ENCODE data around the gene PPP1R14B. TPM values are rescaled to one million over a fixed set of nuclear protein-coding genes. Genes with fewer than 3 reads are reported as not detected.

Gene PPP1R14B
- polyA plus RNA-seq, 1 donor: 62.6 TPM

DNA sequence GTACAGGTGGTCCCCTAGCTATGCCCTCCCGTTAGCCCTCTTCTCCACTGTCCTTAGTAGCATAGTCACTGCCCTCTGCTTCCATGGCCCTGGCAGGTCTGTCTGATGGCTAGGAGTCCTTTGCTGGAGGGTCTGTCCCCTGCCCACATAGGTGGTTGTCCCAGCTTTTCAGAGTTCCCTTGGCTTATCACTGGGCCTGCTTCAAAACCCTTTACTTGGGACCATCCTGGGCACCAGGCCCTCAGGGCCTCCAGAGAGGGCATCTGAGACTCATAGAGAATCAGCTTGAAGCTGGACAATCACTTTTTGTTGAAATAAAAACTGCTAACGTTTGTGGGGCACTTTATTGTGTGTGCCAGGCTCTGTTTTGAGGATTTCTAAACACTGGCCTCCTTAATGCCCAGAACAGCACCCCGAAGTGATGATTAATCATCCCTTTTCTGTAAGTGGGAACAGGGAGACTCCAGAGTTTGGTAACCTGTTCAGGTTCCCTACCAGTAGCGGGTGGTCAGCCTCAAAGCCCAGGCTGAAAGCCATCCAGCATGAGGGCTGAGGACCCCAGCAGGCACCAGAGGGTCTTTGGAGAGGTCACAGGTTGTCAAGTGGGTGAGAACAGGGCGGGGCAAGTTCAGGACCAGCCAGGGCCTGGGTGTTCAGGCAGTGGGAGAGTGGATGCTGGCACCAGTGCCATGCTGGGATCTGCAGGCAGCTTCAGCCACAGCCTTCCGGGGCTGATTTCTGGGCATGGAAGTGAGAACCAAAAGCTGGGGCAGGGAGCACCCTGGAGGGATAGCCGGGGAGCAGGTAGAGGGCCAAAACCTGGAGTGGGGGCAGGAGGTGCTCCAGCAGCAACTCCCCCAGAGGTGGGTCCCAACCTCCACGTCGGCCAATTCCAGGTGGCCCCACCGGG lies 43.9 kb upstream of the PPP1R14B start:
- H3K4me3 ChIP-seq (ENCODE audit: low read length): no peak overlapping the region
- no peaks in the 10 kb centered on the region for H3K9me3 ChIP-seq (ENCODE audit: control insufficient read depth, low read depth, low read length)
- no peak for DNase-seq
- H3K27ac ChIP-seq (ENCODE audit: low read length): no peak overlapping the region
- H3K4me1 ChIP-seq (ENCODE audit: control insufficient read depth, insufficient read depth, low read length): peaks cover 10% of the 10 kb centered on the region
- H3K27me3 ChIP-seq (ENCODE audit: control insufficient read depth, insufficient read depth, low read length): peaks cover 57% of the 10 kb centered on the region
- H3K36me3 ChIP-seq (ENCODE audit: control insufficient read depth, insufficient read depth, low read length): no peaks in the 10 kb centered on the region
- no CpG with 5 or more reads among the region's 10 CpGs for WGBS (ENCODE audit: insufficient coverage, low lambda C conversion rate)

- no peak overlapping the region for H3K4me3 ChIP-seq (ENCODE audit: low read length)
- peaks cover 42% of the 10 kb centered on the region for H3K27me3 ChIP-seq (ENCODE audit: control insufficient read depth, insufficient read depth, low read length)
- DNase-seq: no peak
- H3K9me3 ChIP-seq (ENCODE audit: control insufficient read depth, low read depth, low read length): no peaks in the 10 kb centered on the region
- no peaks in the 10 kb centered on the region for H3K36me3 ChIP-seq (ENCODE audit: control insufficient read depth, insufficient read depth, low read length)
- peaks cover 10% of the 10 kb centered on the region for H3K4me1 ChIP-seq (ENCODE audit: control insufficient read depth, insufficient read depth, low read length)
- no peak overlapping the region for H3K27ac ChIP-seq (ENCODE audit: low read length)
- WGBS (ENCODE audit: insufficient coverage, low lambda C conversion rate): no CpG with 5 or more reads among the region's 13 CpGs
These were observed 42.3 kb upstream of the PPP1R14B start for GRCh38 chr11:64289002-64289564.

- Histone ChIP-seq H3K9me3 (ENCODE audit: control insufficient read depth, low read depth, low read length) (no peaks in the 10 kb centered on the region), H3K27me3 (ENCODE audit: control insufficient read depth, insufficient read depth, low read length) (peaks cover 37% of the 10 kb centered on the region), H3K36me3 (ENCODE audit: control insufficient read depth, insufficient read depth, low read length) (no peaks in the 10 kb centered on the region), H3K4me1 (ENCODE audit: control insufficient read depth, insufficient read depth, low read length) (peaks cover 18% of the 10 kb centered on the region), H3K27ac (ENCODE audit: low read length) (no peak overlapping the region), H3K4me3 (ENCODE audit: low read length) (no peak overlapping the region)
- DNase-seq: no peak
- no CpG with 5 or more reads among the region's 9 CpGs for WGBS (ENCODE audit: insufficient coverage, low lambda C conversion rate)
These were observed 41.6 kb upstream of the PPP1R14B start for GRCh38 chr11:64288353-64288750.

DNA sequence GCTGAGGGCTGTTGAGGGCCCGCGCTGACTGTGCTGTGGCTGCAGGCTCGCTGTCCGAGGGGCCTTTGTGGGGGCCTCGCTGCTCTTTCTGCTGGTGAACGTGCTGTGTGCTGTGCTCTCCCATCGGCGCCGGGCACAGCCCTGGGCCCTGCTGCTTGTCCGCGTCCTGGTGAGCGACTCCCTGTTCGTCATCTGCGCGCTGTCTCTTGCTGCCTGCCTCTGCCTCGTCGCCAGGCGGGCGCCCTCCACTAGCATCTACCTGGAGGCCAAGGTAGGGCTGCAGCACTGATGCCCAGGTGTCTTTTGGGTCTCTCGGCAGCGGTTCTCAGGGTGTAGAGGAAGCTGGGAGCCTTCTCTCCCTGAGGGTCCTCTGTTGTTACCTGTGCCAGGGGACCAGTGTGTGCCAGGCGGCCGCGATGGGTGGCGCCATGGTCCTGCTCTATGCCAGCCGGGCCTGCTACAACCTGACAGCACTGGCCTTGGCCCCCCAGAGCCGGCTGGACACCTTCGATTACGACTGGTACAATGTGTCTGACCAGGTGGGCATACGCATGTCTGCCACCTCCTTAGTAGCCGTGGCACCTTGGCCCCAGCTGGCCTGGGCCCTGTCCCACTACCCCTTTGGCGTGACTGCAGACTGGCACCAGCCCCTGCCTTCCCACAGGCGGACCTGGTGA lies 41.1 kb upstream of the PPP1R14B start:
- WGBS (ENCODE audit: insufficient coverage, low lambda C conversion rate): no CpG with 5 or more reads among the region's 33 CpGs
- Histone ChIP-seq H3K27me3 (ENCODE audit: control insufficient read depth, insufficient read depth, low read length) (peaks cover 32% of the 10 kb centered on the region), H3K9me3 (ENCODE audit: control insufficient read depth, low read depth, low read length) (no peaks in the 10 kb centered on the region), H3K36me3 (ENCODE audit: control insufficient read depth, insufficient read depth, low read length) (peaks cover 2% of the 10 kb centered on the region), H3K27ac (ENCODE audit: low read length) (no peak overlapping the region), H3K4me1 (ENCODE audit: control insufficient read depth, insufficient read depth, low read length) (peaks cover 20% of the 10 kb centered on the region), H3K4me3 (ENCODE audit: low read length) (no peak overlapping the region)
- no peak for DNase-seq

DNA sequence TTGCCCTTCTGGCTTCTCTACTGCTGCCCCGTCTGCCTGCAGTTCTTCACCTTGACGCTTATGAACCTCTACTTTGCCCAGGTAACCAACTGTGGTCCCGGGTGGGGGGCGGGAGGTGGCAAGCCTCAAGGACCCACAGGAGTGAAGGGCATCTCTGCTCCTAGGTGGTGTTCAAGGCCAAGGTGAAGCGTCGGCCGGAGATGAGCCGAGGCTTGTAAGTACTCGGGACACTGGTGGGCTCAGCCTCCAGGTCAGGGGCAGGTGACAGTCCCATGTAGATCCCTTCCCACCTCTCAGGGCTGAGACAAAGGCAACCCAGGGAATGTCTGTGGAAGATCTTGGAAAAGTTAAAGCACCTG lies 40.0 kb upstream of the PPP1R14B start:
- peaks cover 7% of the 10 kb centered on the region for H3K36me3 ChIP-seq (ENCODE audit: control insufficient read depth, insufficient read depth, low read length)
- no CpG with 5 or more reads among the region's 9 CpGs for WGBS (ENCODE audit: insufficient coverage, low lambda C conversion rate)

DNA sequence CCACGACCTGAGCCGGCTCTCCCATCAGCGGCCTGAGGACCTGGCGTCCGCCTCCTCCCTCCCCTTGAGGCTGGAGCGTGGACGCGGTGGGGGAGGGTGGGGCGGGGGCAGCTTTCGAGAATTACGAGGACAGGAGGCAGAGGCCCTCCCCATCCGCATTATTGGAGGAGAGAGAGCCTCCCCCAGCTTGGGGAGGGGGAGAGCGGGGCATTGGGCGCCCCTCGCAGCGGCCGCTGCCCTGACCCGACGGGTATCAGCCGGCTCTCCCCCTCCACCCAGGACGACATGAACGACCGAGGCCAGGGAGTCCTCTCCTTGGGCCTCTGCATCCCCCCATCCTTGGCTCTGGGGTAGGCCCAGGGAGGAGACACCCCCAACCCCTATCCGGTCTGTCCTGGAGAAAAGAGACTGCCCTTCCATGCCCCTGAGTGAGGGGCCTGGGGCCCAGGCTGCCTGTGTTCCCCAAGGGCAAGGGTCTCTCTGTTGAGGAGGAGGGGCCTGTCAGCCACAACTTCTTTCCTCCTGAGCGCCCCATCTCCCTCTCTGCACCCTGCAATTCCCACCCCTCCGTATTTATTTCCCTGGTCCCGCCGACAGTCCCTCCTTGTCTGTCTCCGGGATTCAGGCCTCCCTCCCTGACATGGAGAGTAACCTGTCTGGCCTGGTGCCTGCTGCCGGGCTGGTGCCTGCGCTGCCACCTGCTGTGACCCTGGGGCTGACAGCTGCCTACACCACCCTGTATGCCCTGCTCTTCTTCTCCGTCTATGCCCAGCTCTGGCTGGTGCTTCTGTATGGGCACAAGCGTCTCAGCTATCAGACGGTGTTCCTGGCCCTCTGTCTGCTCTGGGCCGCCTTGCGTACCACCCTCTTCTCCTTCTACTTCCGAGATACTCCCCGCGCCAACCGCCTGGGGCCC lies 39.4 kb upstream of the PPP1R14B start:
- Histone ChIP-seq H3K27ac (ENCODE audit: low read length) (no peak overlapping the region), H3K4me3 (ENCODE audit: low read length) (peak overlapping the region; percentile 65), H3K27me3 (ENCODE audit: control insufficient read depth, insufficient read depth, low read length) (peaks cover 18% of the 10 kb centered on the region), H3K4me1 (ENCODE audit: control insufficient read depth, insufficient read depth, low read length) (peaks cover 17% of the 10 kb centered on the region), H3K9me3 (ENCODE audit: control insufficient read depth, low read depth, low read length) (no peaks in the 10 kb centered on the region), H3K36me3 (ENCODE audit: control insufficient read depth, insufficient read depth, low read length) (peaks cover 7% of the 10 kb centered on the region)
- WGBS (ENCODE audit: insufficient coverage, low lambda C conversion rate): no CpG with 5 or more reads among the region's 40 CpGs
- DNase-seq: no peak

More for the DNA sequence above, 40.0 kb upstream of the PPP1R14B start:
- peaks cover 22% of the 10 kb centered on the region for H3K27me3 ChIP-seq (ENCODE audit: control insufficient read depth, insufficient read depth, low read length)
- H3K4me3 ChIP-seq (ENCODE audit: low read length): no peak overlapping the region
- H3K27ac ChIP-seq (ENCODE audit: low read length): no peak overlapping the region
- H3K9me3 ChIP-seq (ENCODE audit: control insufficient read depth, low read depth, low read length): no peaks in the 10 kb centered on the region
- no peak for DNase-seq
- peaks cover 17% of the 10 kb centered on the region for H3K4me1 ChIP-seq (ENCODE audit: control insufficient read depth, insufficient read depth, low read length)

DNA sequence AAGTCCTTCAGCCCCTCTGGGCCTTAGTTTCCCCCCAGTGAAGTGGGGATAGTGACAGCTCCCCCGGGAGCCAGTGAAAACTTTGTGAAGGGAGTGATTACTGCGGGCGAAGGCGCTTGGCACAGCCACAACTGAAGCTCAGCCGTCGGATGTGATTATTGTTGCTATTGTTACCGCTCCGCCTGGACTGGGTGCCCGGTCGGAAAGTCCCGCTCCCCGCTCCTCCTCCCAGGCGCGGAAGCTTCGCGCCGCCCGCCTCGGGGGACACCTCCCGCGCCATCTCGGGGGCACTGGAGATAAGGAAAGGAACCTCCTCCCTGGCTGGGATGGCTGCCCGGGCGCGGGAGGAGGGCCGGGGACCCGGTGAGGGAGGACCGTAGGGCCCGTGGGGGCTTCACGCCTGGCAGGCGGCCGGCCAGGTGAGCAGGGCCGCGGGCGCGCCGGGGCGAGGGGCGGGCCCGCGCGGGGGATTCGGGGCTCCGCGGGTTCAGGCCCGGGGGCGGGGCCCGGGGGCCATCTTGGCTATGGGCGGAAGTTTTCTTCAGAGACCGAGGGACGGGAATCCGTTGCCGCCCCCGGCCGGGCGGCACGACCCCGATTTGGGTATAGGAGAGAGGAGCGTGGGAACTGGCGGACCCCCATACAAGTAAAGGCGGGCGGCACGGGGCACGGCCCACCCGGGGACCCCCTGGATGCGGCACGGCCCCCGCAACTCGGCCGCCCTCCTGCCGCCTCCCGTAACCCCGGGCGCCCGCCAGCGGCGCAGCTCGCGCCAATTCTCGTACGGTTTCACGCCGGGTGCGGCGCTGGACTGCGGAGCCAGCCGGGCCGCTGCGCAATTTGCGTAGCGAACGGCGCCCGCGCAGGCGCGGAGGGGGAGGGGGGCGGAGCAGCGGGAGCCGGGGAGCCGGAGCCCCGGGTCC lies 38.5 kb upstream of the PPP1R14B start, which contains the start of gene GPR137:
GPR137 (plus strand) TSS at position 887 of the 923 bp plus-strand sequence. CDS start 677 bp downstream, outside the sequence.
- no CpG with 5 or more reads among the region's 102 CpGs for WGBS (ENCODE audit: insufficient coverage, low lambda C conversion rate)
- Histone ChIP-seq H3K4me3 (ENCODE audit: low read length) (peak within 1 kb of the TSS; percentile 76), H3K36me3 (ENCODE audit: control insufficient read depth, insufficient read depth, low read length) (peaks cover 7% of the 10 kb centered on the region), H3K4me1 (ENCODE audit: control insufficient read depth, insufficient read depth, low read length) (peaks cover 17% of the 10 kb centered on the region), H3K9me3 (ENCODE audit: control insufficient read depth, low read depth, low read length) (no peaks in the 10 kb centered on the region), H3K27me3 (ENCODE audit: control insufficient read depth, insufficient read depth, low read length) (peaks cover 9% of the 10 kb centered on the region), H3K27ac (ENCODE audit: low read length) (peak within 1 kb of the TSS; percentile 94)
- peak; percentile 79 to 94 for DNase-seq

DNA sequence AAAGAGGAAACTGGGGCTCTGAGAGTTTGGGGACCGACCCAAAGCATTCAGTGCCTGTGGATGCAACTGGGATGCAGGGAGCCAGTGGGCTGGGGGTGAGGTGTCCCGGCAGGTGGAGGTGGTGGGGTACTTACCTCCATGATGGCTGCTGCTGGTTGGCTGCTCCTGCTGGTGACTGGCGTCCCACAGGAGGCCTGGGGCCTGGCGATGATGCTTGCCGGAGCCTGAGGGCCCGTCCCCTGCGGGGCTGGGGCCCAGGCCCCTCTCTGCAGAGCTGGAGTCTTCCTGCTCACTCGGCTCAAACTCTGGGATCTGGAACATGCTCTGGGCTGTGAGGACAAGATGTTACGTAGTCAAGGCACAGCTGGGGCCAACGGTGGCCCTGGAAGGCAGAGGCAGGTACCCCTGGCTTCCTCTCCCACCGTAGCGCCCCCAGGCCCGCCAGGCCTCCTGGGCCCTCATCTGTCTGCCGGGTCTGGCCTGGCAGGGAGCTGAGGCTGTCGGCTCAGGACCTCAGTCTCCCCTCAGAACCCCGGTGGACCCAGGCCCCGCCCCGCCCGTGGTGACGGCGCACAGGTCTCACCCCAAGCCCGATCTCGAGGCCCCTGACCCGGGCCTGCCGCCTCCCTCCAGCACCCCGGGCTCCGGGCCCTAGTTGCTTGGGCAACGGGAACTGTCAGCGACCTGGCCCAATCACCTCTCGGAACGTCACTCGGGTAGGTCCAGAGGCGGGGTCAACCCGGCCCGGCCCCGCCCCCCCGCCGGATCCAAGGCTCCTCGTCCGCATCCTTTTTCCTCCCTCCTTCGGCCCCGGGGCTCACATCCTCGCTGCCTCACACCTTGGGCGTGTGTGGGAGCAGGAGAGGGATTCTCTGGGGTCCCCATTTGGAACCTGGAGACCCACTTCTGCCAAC lies 37.6 kb upstream of the PPP1R14B start, which contains the start of gene BAD:
BAD (minus strand) TSS at position 618 of the 914 bp plus-strand sequence; CDS start at position 321, 297 bp downstream.
- Histone ChIP-seq H3K4me1 (ENCODE audit: control insufficient read depth, insufficient read depth, low read length) (peaks cover 17% of the 10 kb centered on the region), H3K27ac (ENCODE audit: low read length) (peak within 1 kb of the TSS; percentile 94), H3K27me3 (ENCODE audit: control insufficient read depth, insufficient read depth, low read length) (no peaks in the 10 kb centered on the region), H3K9me3 (ENCODE audit: control insufficient read depth, low read depth, low read length) (no peaks in the 10 kb centered on the region), H3K36me3 (ENCODE audit: control insufficient read depth, insufficient read depth, low read length) (peaks cover 7% of the 10 kb centered on the region), H3K4me3 (ENCODE audit: low read length) (peak within 1 kb of the TSS; percentile 76)
- DNase-seq: peak; percentile 93 to 96
- WGBS (ENCODE audit: insufficient coverage, low lambda C conversion rate): no CpG with 5 or more reads among the region's 44 CpGs

Data from large intestine (tissue), 3 donors.